Left lobe of liver (tissue), 2 donors: ENCODE measurements around the gene GLCE. TPM values are rescaled to one million over a fixed set of nuclear protein-coding genes. Genes with fewer than 3 reads are reported as not detected.

Experiments used
- ATAC-seq: fragments of 200-7000 bp; cut with Tn5 transposase; one replicate; pipeline ENCODE4 v1.9.1; 2020; ENCODE audit warnings: mild to moderate bottlenecking, moderate library complexity
- DNase-seq: peaks from one replicate; pipeline ENCODE4 v3.0.0-alpha.2; 2020; ENCODE audit warnings: low spot score
- total RNA-seq: library from RNA; stranded (reverse); gene quantifications from one replicate; pipeline ENCODE4 v1.2.1, GENCODE V29; 2021
- donor health status: DM: no; HTN: no; CAD: no; lungs with moderate emphysema.
- donor health status: DM: no; HTN: yes; CAD: no.

Gene GLCE
- 11.6 TPM for total RNA-seq

DNA sequence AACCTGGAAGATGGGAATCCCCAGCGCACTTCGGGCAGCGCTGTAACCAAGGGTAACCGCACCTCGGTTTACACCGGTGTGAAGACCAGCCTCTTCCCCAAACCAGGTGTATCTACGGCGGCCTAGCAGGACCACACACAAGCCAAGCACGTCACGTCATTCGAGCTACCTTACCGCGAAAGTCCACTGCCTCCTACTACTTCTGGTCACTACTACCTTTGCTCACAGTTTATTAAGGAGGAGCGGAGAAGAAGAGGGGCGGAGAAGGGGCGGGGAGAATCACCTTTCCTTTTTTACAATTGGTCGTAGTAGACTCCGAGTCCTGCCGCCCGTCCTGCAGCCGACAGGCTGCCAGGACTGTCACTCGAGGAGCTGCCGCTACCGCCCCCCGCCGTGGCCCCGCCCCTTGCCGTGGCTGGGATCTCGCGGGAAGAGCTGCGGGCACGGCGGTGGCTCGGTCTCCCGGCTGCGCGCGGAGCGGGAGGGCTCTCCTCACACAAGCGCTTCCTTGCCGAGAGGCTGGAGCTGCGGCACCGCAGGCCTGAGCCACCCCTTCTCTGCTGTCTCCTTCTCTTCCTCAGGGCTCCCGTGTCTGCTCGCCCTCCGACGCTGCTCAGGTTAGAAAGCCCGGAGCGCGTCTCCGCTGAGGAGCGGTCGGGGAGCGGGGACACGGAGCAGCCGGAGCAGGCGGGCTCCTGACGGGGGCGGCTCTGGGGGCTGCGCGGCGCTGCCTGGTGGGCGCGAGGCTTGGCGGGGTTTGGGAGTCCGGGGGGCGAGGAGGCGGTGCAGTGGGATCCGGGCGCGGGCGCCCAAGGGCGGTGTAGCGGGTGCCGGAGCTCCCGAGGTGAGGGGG is at the start of gene GLCE:
Gene GLCE (plus strand): TSS at position 495 of the 853 bp plus-strand sequence. CDS start 95,172 bp downstream, outside the sequence.
- ATAC-seq (peak; percentile 96), DNase-seq (peak; percentile 98)

DNA sequence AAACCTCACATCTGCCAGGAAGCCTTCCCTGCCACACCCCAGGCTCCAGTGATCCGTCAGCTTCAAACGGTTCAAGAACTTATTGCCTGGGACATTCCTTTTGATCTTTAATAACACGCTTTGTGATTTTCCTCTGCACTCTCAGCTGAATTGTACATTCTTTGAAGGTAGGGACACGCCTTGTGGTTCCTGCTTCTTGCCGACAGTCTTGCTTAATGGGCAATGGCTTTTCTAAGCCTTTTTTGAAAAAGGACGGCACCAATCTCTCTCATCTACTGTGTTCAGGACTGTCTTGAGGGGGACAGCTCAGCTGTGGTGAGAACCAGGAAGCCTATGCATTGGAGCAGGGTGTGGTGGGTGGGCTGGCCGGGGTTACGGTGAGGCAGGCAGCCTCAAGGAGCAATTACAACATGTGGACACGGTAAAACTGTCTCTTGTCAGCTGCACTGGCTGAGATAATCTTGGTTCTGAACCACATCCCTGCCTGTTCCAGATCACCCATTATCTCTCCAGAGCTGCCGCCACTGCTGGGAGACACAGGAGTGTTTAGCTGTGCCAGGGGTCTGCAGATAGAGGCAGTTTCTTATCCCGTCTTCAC is 46.0 kb upstream of the GLCE start:
- ATAC-seq = no peak
- no peak for DNase-seq

DNA sequence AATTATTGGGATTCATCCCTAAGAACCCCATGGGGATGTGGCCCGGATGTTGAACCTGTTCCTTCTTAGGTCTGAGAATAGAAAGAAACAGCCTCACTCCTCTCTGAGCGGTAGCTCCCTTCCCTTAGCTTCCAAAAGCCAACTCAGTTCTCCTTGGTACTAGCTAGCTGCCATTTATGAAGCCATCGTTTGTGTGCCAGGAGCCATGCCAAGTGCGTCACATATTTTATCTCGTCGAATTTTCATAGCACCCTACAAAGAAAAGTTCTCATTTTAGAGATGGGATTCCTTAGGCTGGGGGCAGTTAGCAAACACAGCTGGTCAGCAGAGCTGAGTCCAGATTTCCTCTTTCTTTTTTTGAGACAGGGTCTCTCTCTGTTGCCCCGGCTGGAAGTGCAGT is 45.4 kb upstream of the GLCE start:
- no peak for ATAC-seq
- DNase-seq = no peak

DNA sequence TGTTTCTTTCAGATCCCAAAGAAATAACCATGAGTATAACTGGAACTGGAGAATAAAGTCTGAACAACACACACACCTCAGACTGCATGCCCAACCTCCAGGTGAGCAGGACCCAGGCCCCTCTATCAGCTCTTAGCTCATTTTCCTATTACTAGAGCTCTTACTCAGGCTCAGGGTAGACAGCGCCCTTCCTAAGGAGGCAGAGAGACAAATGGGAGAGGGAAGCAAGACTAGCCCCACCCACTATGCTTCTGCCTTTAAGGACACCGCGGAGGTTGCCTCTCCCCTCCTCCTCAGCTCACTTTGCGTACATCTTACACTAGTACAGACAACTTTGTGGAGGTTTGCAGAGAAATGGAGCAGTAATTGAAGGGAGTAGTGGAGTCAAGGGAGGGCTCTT is 44.0 kb upstream of the GLCE start:
- no peak for DNase-seq
- ATAC-seq = no peak

DNA sequence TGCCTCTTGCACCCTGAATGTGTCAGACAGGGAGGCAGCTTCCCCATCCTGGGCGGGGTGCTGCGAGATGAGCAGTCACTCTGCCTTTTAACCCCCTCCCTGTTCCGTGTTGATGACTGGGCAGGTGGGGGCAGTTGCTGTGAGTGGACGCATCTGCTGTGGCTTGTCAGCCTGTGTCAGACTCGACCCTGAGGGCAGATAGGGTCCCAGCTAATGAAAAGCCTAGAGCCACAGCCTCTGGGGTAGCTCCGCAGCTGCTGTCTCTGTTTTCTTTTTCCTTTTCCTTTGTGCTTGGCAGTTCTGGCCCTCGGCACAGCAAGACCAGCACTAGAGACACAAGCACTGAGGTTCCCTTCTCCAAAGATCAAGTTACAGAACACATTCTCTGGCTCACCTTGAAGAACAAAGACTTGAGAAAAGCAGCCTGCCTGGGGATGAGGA is 43.0 kb upstream of the GLCE start:
- ATAC-seq (no peak), DNase-seq (no peak)

- ATAC-seq (no peak), DNase-seq (no peak)
Observed at GRCh38 chr15:69118089-69118488, 42.3 kb upstream of the GLCE start.

DNA sequence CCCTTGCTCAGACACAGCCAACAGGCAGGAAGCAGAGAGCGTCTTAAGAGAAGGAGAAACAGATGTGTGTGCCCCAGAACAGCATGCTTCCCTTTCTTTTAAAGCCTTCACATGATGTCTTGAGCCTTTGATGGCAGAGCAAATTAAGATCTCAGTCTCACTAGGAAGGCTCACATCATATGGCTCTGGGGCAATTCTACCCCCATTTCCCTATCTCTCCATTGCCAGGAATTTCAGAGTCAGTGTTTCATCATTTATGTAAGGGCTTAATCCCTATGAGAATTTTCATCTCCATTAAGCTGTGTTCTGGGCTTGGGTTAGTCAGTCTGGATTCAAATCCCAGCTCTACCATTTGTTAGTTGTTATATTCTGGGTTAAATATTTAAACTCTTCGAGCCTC is 41.4 kb upstream of the GLCE start:
- ATAC-seq (no peak), DNase-seq (no peak)

DNA sequence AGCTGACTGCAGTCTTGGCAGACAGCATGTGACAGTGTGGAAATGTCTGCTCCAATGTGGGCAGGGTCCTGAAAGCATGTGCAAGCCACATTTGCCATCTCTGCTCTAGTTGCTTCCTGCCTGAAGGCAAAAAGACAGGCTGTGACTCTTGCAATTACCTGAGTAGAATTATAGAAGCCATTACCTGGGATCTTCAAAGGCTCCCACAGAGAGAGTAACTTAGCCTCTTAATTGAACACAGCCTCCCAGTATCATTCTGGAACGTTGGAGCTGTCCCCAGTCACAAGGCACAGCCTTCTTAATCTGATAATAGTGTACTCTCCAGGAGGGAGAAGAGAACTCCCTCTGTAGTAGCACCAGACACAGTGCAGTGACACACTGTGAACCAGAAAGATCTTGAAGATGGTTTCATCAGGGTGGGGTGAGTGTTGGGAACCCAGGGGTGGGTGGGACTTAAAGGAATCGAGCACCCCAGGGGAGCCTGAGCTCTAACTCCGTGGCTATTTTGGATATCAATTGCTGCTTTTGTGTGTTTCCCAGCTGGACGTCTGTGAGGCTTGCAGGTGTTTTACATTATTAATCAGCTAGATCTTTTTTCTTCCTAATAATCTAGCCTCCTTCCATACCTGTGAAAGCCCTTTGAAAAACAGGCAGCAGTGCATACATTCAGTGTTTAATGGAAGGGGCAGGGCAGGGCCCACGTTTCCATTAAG is 40.6 kb upstream of the GLCE start:
- ATAC-seq (no peak), DNase-seq (no peak)

- ATAC-seq (no peak), DNase-seq (no peak)
Observed at GRCh38 chr15:69120732-69121131, 39.7 kb upstream of the GLCE start.

DNA sequence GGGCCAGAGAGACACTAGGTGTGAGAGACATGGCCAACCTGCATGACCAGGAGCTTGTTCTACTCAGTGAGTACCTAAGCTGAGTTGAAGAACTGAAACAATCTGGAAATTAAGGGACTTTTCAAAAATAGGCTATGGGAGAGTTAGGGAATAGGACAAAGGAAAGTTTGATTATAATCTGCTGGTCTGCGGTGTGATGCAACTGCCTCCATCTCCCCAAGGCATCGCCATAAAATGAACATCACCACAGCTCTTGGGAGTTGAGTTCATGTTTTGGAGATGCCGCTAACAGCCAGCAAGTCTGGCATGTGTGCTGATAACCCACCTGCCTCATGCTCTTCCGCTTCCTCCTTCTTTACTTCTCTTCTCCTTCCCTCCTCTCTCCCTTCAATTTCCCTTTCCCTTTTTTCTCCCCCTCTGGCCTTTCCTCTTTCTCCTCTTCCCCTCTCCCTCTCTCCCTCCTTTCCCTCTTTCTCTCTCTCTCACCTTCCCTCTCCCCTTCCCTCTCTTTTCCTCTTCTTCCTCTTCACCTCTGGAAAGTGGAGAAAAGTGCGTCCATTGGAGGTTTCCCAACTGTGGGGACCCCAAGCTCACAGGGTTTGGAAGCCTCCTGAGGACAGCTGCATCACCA is 39.1 kb upstream of the GLCE start:
- ATAC-seq (no peak), DNase-seq (no peak)

DNA sequence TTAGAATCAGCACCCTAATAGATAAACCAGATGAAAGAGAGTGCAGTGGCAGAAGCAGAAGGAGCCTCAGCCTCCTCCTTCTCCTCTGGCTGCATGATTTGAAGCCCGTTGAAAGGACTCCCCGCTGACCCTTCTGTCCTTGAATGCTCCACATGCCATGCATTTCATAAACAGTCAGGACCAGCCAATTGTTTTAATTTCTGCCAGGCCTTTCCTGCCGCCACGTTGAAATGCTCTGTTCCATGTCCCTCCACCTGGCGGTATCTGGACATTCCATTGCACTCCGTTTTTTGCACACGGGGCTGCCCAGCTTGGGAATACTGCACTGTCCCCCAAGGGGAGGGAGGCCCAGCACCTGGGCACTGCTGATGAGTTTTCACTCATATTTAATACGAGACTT is 35.2 kb upstream of the GLCE start:
- no peak for ATAC-seq

GRCh38 chr15:69126054-69126469 is 34.4 kb upstream of the GLCE start:
- DNase-seq = peak; percentile 60
- ATAC-seq = peak; percentile 77

More for the DNA sequence above, 35.2 kb upstream of the GLCE start:
- no peak for DNase-seq

GRCh38 chr15:69127306-69127705 is 33.1 kb upstream of the GLCE start:
- ATAC-seq = no peak
- DNase-seq = no peak

DNA sequence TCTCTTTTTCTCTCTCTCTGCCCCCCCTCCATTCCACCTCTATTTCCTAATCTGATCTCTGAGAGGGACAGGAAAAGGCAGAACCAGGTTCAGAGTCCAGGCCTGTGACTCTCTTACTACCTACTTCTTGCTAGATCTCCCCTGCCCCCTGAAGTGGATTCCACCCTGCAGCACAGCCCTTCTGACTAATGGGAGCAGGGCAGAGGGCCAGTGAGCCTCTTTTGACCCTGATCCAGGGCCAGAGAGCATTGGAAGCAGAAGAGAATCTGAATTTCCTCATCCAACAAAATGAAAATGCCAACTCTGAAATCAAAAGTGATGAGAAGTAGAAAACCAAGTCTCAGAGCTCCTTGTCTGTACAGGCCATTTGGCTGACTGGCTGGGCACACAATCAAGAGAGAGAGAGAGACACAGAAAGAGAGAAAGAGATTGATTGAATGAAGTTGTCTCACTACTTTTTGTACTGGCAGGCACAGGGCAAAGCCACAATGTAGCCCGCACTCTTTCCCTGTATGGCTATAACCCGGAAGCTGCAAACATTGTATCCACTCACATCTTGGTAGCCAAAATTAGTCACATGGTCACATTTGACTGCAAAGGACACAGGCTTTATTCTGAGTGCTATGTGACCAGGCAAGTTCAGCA is 31.6 kb upstream of the GLCE start:
- peak; percentile 58 for ATAC-seq
- peak; percentile 76 for DNase-seq

GRCh38 chr15:69131362-69132220 is 28.8 kb upstream of the GLCE start:
- ATAC-seq (peak; percentile 69), DNase-seq (peak; percentile 69)

GRCh38 chr15:69132430-69132829 is 28.0 kb upstream of the GLCE start:
- DNase-seq (no peak), ATAC-seq (no peak)

DNA sequence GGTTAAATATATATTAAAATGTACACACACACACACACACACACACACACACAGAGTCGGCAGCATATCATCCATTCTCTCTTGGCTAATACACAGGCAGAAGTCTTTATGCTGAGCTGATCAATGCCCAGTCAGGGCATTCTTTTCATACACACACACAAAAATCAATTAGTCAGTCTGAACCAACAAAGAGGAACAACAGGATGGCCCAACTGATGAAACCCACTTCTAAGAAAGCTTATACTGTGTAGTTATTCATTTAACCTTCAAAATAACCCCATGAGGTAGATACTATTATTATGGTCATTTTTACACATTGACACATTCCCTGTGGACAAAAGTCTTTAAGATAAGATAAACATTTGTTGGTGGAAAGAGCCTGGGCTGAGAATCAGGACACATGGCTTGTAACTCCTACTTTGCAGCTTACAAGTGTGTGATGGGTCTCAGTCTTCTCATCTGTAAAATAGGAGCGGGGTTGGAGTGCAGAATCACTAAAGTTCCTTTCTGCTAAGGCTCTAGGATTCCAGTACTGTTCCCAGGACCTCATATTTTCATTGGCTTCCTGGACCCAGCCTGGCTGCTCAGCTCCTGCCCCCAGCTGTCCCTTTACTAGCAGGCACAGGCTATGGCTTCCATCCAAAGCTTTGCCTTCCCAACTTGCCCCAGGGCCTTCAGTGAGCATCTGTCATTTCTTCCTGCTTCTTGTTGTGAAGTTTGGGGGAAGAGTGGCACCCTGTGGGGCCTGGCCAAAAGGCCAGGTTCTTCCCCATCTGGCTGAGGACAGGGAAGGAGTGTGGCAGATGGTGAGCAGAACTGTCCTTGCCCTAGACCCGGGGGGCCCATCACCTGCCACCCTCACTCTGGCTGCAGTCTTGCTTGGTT is 27.2 kb upstream of the GLCE start:
- peak; percentile 20 for ATAC-seq
- DNase-seq = no peak

GRCh38 chr15:69133862-69134519 is 26.4 kb upstream of the GLCE start:
- DNase-seq = peak; percentile 67
- ATAC-seq = peak; percentile 61
